ENCODE measurements around the gene FANCD2OS.
"Not testable (repeated sequence)": the region's sequence is repeated elsewhere in the genome, so short reads cannot be mapped to it uniquely, and the experiment has no call there.

The FANCD2OS gene, protein sequence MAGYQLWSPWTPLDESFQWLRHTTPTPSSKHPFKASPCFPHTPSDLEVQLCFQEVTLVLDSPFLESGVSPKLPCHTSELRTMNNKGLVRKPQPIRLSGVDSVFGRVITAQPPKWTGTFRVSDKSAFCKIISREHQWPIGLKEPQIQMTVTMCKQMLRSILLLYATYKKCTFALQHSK

DNA sequence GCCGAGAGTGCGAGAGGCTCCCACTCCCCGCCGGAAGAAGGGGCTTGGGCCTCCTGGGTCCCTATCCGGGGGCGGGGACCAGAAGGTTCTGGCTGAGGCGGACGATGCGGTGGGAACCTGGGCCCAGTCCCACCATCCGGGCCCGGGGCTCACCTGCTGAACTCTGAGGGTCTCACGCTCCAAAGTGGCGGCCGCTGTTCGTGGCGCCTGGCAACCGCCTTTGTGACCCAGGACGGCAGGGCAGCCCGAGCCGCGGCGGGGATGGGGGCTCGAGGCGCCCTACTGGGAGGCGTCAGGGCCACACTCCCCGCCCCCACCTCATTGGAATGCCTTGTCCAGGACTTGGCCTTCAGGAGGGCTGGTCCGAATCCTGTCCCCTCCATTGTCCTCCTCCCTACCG lies at the start of gene FANCD2OS:
FANCD2OS (minus strand) TSS at position 165 of the 400 bp plus-strand sequence. CDS start 3,481 bp downstream, outside the sequence.
- Mint-ChIP-seq H3K9me3 (no peaks in the 10 kb centered on the region), H3K27ac (no peak within 1 kb of the TSS), H3K4me1 (no peaks in the 10 kb centered on the region), H3K36me3 (no peaks in the 10 kb centered on the region), H3K27me3 (no peaks in the 10 kb centered on the region), H3K4me3 (no peak within 1 kb of the TSS)

DNA sequence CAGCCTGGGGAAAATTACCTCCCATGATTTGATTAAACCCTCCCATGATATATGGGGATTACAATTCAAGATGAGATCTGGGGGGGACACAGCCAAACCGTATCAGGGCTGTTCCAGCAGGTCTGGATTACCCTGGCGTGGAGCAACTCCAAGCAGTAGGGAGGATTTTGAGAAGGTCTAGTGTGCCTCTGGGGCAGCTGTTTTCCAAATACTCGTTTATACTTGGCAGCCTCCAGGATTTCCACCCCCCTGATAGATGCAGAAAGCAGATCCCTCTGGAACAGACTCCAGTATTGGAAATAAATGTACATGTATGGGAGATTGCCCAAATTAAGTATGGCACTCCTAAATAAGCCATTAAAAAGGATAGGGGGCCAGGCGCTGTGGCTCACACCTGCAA lies 49.0 kb upstream of the FANCD2OS start:
- no peaks in the 10 kb centered on the region for H3K9me3 Mint-ChIP-seq
- no peaks in the 10 kb centered on the region for H3K36me3 Mint-ChIP-seq
- H3K4me3 Mint-ChIP-seq, result no peak overlapping the region
- H3K27ac Mint-ChIP-seq, result no peak overlapping the region
- no peaks in the 10 kb centered on the region for H3K27me3 Mint-ChIP-seq
- no peaks in the 10 kb centered on the region for H3K4me1 Mint-ChIP-seq

DNA sequence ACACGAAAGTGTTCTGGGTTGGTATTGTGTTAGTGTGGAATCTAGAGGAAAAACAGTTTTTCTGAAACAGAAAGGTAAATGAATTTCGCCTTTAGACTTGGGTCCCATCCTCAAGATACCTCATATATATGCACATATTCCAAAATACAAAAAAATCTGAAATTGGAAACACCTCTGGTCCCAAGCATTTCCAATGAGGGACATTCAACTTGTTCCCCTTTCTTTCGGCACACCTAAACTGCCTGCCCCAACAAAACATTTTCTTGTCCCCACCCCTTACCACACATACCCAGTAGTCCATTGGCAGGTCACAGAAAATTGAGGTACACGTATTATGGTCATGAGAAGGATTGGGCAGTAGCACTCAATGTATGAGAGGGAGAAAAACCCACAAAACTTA lies 47.6 kb upstream of the FANCD2OS start:
- Mint-ChIP-seq H3K36me3 (peaks cover 4% of the 10 kb centered on the region), H3K27me3 (no peaks in the 10 kb centered on the region), H3K4me3 (no peak overlapping the region), H3K9me3 (no peaks in the 10 kb centered on the region), H3K27ac (no peak overlapping the region), H3K4me1 (no peaks in the 10 kb centered on the region)

DNA sequence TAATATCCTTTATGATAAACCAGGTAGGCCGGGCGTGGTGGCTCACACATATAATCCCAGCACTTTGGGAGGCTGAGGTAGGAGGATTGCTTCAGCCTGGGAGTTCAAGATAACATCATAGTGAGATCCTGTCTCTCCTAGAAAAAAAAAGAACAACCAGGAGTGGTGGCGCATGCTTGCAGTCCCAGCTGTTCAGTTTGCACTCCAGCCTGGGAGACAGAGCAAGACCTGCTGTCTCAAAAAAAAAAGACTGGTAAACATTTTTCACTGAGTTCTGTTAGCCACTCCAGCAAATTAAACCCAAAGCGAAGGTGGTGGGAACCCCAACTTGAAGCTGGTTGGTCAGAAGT lies 47.0 kb upstream of the FANCD2OS start:
- no peak overlapping the region for H3K27ac Mint-ChIP-seq
- H3K27me3 Mint-ChIP-seq, result no peaks in the 10 kb centered on the region
- H3K9me3 Mint-ChIP-seq, result no peaks in the 10 kb centered on the region
- H3K4me3 Mint-ChIP-seq, result no peak overlapping the region
- no peaks in the 10 kb centered on the region for H3K4me1 Mint-ChIP-seq
- peaks cover 4% of the 10 kb centered on the region for H3K36me3 Mint-ChIP-seq

DNA sequence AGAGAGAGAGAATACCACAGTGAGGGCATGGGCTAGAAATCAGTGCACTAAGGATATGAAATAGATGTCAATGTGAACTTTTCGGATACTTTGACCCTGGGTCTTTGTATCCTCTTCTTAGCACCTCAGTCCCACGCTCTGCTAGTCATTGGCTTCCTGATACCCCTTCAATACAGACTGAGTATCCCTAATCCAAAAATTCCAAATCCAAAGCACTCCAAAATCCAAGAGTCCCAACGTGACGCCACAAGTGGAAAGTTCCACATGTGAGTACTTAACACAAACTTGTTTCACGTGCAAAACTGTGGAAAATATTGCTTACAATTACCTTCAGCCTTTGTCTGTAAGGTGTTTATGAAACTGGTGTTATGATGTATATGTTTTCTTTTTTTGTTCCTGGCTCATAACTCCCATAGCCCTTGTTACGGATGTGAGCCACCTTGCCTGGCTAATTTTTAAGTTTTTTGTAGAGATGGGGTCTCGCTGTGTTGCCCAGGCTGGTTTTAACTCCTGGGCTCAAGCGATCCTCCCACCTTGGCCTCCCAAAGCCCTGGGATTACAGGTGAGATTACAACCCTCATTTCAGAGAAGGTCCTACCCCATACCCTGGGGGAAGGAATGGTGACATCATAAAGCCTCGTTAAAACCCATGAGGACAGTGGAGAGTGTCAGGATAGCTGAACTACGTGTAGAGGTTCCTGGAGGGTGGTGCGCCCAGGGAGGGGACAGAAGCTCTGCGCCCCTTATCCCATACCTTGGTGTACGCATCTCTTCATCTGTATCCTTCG lies 46.5 kb upstream of the FANCD2OS start:
- H3K27me3 Mint-ChIP-seq, result no peaks in the 10 kb centered on the region
- no peak overlapping the region for H3K4me3 Mint-ChIP-seq
- no peaks in the 10 kb centered on the region for H3K4me1 Mint-ChIP-seq
- no peaks in the 10 kb centered on the region for H3K9me3 Mint-ChIP-seq
- peak overlapping the region; percentile 63 for H3K27ac Mint-ChIP-seq
- H3K36me3 Mint-ChIP-seq, result peaks cover 6% of the 10 kb centered on the region

DNA sequence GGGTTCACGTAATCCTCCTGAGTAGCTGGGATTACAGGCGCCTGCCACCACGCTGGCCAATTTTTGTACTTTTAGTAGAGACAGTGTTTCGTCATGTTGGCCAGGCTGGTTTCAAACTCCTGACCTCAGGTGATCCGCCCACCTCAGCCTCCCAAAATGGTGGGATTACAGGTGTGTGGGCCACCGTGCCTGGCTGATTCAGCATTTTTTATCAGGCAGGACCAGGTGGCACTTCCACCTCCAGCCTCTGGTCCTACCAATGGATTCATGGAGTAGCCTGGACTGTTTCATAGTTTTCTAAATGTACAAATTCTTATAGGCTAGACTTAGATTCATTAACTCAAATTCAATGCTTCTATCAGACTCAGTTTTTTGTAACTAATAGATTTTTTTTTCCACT lies 42.9 kb upstream of the FANCD2OS start:
- Mint-ChIP-seq H3K4me1 (peaks cover 13% of the 10 kb centered on the region), H3K9me3 (no peaks in the 10 kb centered on the region), H3K27me3 (no peaks in the 10 kb centered on the region), H3K27ac (no peak overlapping the region), H3K4me3 (no peak overlapping the region), H3K36me3 (peaks cover 6% of the 10 kb centered on the region)

DNA sequence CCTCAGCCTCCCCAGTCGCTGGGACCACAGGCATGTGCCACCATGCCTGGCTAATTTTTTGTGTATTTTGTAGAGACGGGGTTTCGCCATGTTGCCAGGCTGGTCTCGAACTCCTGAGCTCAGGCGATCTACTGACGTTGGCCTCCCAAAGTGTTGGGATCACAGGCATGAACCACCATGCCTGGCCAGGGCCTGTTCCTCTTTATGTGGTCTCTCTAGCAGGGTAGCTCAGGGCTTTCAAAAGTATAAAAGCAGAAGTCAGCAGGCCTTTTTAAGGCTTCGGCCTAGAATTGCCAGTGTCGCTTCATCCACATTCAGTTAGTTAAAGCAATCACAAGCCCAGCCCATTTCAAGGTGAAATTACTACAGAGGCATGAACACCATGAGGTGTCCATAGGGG lies 41.2 kb upstream of the FANCD2OS start:
- Mint-ChIP-seq H3K27me3 (no peaks in the 10 kb centered on the region), H3K4me3 (no peak overlapping the region), H3K27ac (no peak overlapping the region), H3K9me3 (no peaks in the 10 kb centered on the region), H3K36me3 (peaks cover 6% of the 10 kb centered on the region), H3K4me1 (peaks cover 23% of the 10 kb centered on the region)

DNA sequence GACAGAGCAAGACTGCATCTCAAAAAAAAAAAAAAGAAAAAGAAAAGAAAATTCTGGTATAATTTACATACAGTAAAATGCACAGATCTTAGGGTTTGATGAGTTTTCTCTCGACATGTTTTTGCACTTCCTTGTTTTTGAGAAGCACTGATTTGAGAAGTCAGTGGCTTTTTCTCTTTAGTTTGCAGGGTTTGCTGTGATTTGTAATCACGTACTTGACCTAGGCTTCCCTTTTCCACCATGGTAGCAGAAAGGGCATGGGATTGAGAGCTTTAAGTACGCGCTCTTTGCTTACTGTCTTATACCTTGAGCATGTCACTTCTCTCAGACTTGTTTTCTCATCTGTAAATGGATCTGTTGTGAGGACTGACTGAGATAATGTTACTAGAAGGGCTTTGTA lies 37.6 kb upstream of the FANCD2OS start:
- Mint-ChIP-seq H3K9me3 (no peaks in the 10 kb centered on the region), H3K36me3 (peaks cover 5% of the 10 kb centered on the region), H3K27ac (peak overlapping the region; percentile 2), H3K4me3 (peak overlapping the region; percentile 63), H3K27me3 (no peaks in the 10 kb centered on the region), H3K4me1 (peaks cover 37% of the 10 kb centered on the region)

DNA sequence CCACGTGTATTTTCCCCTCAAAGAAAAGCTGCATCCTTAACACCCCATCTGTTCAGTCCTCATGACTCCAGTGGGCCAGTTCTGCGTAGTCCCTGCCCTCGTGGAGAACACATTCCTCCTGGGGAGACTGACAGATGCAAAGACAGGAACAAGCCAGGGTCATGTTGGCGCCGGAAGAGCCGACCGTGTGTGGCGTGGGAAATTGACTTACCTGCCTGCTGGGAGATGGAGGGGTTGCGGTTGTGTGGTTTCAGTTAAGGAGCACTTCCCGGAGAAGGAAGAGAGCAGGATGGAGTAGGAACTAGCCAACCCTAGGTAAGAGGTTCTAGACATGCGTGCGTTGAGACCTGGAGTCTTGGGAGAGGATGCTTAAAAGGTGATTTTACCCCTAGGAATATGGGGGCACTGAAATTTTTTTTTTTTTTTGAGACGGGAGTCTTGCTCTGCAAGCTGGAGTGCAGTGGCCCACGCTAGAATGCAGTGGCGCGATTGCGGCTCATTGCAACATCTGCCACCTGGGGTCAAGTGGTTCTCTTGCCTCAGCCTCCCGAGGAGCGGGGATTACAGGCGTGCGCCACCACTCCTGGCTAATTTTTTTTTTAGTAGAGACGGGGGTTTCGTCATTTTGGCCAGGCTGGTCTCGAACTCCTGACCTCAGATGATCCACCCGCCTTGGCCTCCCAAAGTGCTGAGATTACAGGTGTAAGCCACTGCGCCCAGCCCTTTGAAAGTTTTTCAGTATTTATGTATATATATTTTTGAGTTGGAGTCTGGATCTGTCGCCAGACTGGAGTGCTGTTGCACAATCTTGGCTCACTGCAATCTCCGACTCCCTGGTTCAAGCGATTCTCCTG lies 34.9 kb upstream of the FANCD2OS start:
- Mint-ChIP-seq H3K36me3 (peaks cover 3% of the 10 kb centered on the region), H3K27me3 (no peaks in the 10 kb centered on the region), H3K4me3 (peak overlapping the region; percentile 99), H3K9me3 (no peaks in the 10 kb centered on the region), H3K4me1 (peaks cover 32% of the 10 kb centered on the region), H3K27ac (peak overlapping the region; percentile 91)

DNA sequence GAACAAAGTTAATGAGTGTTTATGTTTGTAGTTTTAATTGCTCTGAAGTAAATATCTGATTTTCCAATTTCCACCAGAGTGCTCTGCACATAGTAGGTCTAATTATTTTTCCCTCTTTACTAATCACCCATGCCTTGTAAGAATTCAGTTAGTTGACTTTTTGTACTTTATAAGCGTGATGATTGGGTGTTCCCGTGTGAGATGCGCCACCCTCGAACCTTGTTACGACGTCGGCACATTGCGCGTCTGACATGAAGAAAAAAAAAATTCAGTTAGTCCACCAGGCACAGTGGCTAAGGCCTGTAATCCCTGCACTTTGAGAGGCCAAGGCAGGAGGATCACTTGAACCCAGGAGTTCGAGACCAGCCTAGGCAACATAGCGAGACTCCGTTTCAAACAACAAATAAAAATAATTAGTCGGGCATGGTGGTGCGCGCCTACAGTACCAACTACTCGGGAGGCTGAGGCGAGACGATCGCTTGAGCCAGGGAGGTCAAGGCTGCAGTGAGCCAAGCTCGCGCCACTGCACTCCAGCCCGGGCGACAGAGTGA lies 33.0 kb upstream of the FANCD2OS start:
- Mint-ChIP-seq H3K9me3 (no peaks in the 10 kb centered on the region), H3K36me3 (peaks cover 3% of the 10 kb centered on the region), H3K27me3 (no peaks in the 10 kb centered on the region), H3K4me1 (peaks cover 24% of the 10 kb centered on the region), H3K4me3 (peak overlapping the region; percentile 99), H3K27ac (no peak overlapping the region)

DNA sequence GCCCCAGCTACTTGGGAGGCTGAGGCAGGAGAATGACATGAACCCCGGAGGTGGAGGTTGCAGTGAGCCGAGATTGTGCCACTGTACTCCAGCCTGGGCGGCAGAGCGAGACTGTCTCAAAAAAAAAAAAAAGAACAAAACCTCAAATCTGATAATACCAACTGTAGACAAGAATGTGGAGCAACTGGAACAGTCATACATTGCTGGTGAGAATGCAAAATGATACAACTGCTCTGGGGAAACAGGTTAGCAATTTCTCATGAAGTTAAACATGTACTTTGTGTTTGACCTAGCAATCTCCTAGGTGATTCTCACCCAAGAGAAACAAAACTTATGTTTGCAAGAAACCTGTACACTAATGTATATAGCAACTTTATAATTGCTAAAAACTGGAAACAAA lies 29.1 kb upstream of the FANCD2OS start:
- no peak overlapping the region for H3K4me3 Mint-ChIP-seq
- no peaks in the 10 kb centered on the region for H3K4me1 Mint-ChIP-seq
- H3K9me3 Mint-ChIP-seq, result no peaks in the 10 kb centered on the region
- no peaks in the 10 kb centered on the region for H3K27me3 Mint-ChIP-seq
- no peak overlapping the region for H3K27ac Mint-ChIP-seq
- no peaks in the 10 kb centered on the region for H3K36me3 Mint-ChIP-seq

DNA sequence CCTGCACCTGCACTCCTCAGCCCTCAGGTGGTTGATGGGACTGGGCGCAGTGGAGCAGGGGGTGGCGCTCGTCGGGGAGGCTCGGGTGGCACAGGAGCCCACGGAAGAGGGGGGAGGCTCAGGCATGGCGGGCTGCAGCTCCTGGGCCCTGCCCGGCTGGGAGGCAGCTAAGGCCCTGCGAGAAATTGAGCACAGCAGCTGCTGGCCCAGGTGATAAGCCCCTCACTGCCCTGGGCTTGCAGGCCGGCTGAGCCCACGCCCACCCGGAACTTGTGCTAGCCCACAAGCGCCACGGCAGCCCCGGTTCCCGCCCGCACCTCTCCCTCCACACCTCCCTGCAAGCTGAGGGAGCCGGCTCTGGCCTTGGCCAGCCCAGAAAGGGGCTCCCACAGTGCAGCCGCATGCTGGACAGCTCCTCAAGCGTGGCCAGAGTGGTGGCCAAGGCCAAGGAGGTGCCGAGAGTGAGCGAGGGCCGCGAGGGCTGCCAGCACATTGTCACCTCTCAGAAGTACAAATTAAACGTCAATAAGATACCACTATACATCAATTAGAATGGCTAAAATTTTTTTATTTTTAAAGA lies 28.5 kb upstream of the FANCD2OS start:
- Mint-ChIP-seq H3K9me3 (no peaks in the 10 kb centered on the region), H3K4me1 (no peaks in the 10 kb centered on the region), H3K4me3 (no peak overlapping the region), H3K36me3 (no peaks in the 10 kb centered on the region), H3K27me3 (no peaks in the 10 kb centered on the region), H3K27ac (no peak overlapping the region)

DNA sequence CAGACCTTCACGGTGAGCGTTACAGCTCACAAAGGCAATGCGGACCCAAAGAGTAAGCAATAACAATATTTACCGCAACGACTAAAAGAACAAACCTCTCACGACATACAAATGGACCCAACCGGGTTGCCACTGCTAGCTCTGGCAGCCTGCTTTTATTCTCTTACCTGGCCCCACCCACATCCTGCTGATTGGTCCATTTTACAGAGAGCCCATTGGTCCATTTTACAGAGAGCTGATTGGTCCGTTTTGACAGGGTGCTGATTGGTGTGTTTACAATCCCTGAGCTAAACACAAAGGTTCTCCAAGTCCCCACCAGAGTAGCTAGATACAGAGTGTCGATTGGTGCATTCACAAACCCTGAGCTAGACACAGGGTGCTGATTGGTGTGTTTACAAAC lies 27.8 kb upstream of the FANCD2OS start:
- not testable (repeated sequence) for H3K4me3 Mint-ChIP-seq, H3K36me3 Mint-ChIP-seq, H3K27me3 Mint-ChIP-seq, H3K9me3 Mint-ChIP-seq, H3K27ac Mint-ChIP-seq, H3K4me1 Mint-ChIP-seq

DNA sequence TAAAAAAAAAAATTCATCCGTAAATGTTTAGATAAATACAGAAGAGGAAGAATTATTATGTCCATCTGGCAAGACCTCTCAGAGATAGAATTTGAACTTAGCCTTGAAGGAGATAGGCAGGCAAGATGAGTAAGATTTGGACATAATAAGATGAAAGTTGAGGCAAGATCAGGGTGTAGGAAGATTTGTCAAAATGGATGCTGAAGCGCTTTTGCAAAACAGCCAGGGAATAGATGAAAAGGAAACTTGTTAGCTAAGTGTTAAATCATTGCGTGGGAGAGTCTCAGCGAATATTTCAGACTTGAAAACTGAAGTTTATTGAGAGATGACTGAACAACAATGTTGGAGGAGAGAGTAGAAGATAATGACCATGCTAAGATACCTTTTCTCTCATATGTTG lies 14.7 kb upstream of the FANCD2OS start:
- peak overlapping the region; percentile 62 for H3K4me3 Mint-ChIP-seq
- H3K36me3 Mint-ChIP-seq, result peaks cover 26% of the 10 kb centered on the region
- peaks cover 47% of the 10 kb centered on the region for H3K4me1 Mint-ChIP-seq
- peak overlapping the region; percentile 88 for H3K27ac Mint-ChIP-seq
- no peaks in the 10 kb centered on the region for H3K27me3 Mint-ChIP-seq
- no peaks in the 10 kb centered on the region for H3K9me3 Mint-ChIP-seq

DNA sequence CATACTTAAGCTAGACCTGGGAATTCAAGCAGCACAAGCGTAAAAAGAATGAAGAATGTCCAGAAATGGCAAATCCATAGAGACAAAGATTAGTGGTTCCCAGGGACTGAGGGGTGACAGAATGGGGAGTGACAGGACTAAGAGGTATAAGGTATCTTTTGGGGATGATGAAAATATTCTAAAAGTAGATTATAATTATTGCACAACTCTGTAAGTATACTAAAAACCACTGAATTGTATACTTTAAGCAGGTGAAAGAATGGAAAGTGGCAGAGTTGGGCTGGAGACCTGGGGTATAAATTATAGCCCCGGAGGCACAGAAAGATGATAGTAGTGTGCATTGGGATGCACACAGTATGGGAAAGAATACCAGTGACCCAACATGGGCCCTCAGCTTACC lies 13.0 kb upstream of the FANCD2OS start:
- Mint-ChIP-seq H3K27ac (peak overlapping the region; percentile 75), H3K27me3 (no peaks in the 10 kb centered on the region), H3K4me1 (peaks cover 53% of the 10 kb centered on the region), H3K4me3 (no peak overlapping the region), H3K9me3 (no peaks in the 10 kb centered on the region), H3K36me3 (peaks cover 17% of the 10 kb centered on the region)
